ENCODE measurements around the gene UCK2. TPM values are rescaled to one million over a fixed set of nuclear protein-coding genes. Genes with fewer than 3 reads are reported as not detected.

The UCK2 gene
- total RNA-seq, 1 experiment from 2014 or later, result 77.9 TPM

DNA sequence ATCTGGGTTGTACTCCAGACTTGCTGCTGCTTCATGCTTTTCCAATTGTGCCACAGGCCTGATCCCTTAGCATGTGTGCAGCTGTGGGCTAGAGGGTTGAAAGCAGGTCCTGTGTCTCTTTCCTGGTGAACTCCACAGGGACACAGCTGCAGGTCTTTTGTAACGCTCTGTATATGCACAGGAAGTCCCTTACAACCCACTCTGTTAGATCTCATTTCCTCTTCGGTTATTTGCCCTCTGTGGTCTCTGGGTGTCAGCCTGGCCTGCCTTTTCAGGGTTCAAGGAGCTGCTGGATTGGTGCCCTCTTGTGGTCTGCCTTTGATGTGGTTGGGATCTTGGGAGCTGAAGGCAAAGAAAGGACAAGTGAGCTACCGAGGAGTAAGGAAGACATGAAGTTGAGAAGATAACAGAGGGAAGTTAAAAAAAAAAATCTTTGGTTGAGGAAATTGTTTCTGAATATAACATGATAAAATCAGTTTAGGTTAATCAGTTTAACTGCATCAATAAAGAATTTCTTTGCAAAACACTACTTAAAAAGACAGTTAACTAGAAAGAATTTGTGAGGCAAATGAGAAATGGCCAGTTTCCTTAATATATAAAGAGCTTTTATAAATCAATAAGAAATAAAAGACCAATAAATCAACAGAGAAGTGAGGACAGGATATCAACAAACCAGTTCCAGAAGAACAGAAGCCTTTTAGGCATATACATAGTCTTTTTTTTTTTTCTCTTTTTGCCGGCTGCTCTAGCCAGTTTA is 44.1 kb downstream of the UCK2 start:
- TF ChIP-seq, protein P1, sequence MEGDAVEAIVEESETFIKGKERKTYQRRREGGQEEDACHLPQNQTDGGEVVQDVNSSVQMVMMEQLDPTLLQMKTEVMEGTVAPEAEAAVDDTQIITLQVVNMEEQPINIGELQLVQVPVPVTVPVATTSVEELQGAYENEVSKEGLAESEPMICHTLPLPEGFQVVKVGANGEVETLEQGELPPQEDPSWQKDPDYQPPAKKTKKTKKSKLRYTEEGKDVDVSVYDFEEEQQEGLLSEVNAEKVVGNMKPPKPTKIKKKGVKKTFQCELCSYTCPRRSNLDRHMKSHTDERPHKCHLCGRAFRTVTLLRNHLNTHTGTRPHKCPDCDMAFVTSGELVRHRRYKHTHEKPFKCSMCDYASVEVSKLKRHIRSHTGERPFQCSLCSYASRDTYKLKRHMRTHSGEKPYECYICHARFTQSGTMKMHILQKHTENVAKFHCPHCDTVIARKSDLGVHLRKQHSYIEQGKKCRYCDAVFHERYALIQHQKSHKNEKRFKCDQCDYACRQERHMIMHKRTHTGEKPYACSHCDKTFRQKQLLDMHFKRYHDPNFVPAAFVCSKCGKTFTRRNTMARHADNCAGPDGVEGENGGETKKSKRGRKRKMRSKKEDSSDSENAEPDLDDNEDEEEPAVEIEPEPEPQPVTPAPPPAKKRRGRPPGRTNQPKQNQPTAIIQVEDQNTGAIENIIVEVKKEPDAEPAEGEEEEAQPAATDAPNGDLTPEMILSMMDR (conservative IDR thresholded peaks at IDR 0.05), result peak; percentile 72
- Histone ChIP-seq H3K79me2 (ENCODE audit: insufficient read depth, low read length) (peaks cover 51% of the 10 kb centered on the region; the same call in 1 of the 2 replicates), H3K23me2 (ENCODE audit: insufficient read length, low read depth, low read length, poor library complexity, severe bottlenecking) (no peaks in the 10 kb centered on the region), H3T11ph (ENCODE audit: low read length) (no peak overlapping the region), H3K18ac (ENCODE audit: insufficient read length, low read depth, low read length) (no peak overlapping the region), H4K5ac (ENCODE audit: insufficient read length, low read depth, low read length) (no peak overlapping the region), H4K20me1 (ENCODE audit: control insufficient read depth, insufficient read depth, insufficient read length) (no peaks in the 10 kb centered on the region), H2BK5ac (ENCODE audit: insufficient read length, low read length) (no peak overlapping the region), H3K79me1 (ENCODE audit: insufficient read depth, low read depth, low read length, poor library complexity, severe bottlenecking) (peaks cover 13% of the 10 kb centered on the region), H3K23ac (ENCODE audit: insufficient read length, low read depth, low read length) (no peak overlapping the region), H3K4me1 (ENCODE audit: insufficient read depth, low read length) (no peaks in the 10 kb centered on the region; the same call in 1 of the 2 replicates), H3K4ac (ENCODE audit: low read depth, low read length) (no peak overlapping the region), H3K14ac (ENCODE audit: insufficient read depth, low read length) (no peak overlapping the region), H3K56ac (ENCODE audit: insufficient read length, low read depth, low read length) (no peak overlapping the region), H4K91ac (ENCODE audit: insufficient read length, low read depth, low read length) (no peak overlapping the region), H3K4me2 (ENCODE audit: insufficient read depth, insufficient read length, low read length) (no peak overlapping the region), H3K27me3 (ENCODE audit: insufficient read depth, low read length) (no peaks in the 10 kb centered on the region), H2BK12ac (ENCODE audit: insufficient read length, low read depth, low read length) (no peak overlapping the region), H2AK5ac (ENCODE audit: insufficient read length, low read length) (no peak overlapping the region), H3K9me3 (ENCODE audit: control insufficient read depth, low read depth, low read length) (no peaks in the 10 kb centered on the region), H2BK120ac (ENCODE audit: low read depth, low read length, poor library complexity, severe bottlenecking) (no peak overlapping the region), H3K27ac (ENCODE audit: insufficient read length, low read depth, low read length) (no peak overlapping the region), H2AFZ (ENCODE audit: low read length) (no peak overlapping the region), H4K8ac (replicated peaks; ENCODE audit: insufficient read length, low read depth, low read length) (no peak overlapping the region), H2BK20ac (ENCODE audit: low read depth, low read length, poor library complexity, severe bottlenecking) (no peak overlapping the region), H3K9ac (ENCODE audit: extremely low read depth, insufficient read length, low read length) (no peak overlapping the region), H2BK15ac (ENCODE audit: low read depth, low read length) (no peak overlapping the region)
- H3K36me3 Mint-ChIP-seq (ENCODE audit: insufficient read depth in 1 of 3, low read depth in 3 of 3), result peaks cover 23 to 42% (median 27%) of the 10 kb centered on the region in 3 experiments
- H3K4me3 Mint-ChIP-seq, result no peak overlapping the region
- H3K9me3 Mint-ChIP-seq, result peaks cover 10 to 28% of the 10 kb centered on the region in 2 experiments
- peak; percentile 72 for DNase-seq
- H3K27me3 Mint-ChIP-seq (ENCODE audit: low read depth), result no peaks in the 10 kb centered on the region
- peaks cover 28 to 43% of the 10 kb centered on the region in 2 experiments for H3K4me1 Mint-ChIP-seq
- H3K27ac Mint-ChIP-seq, result peak overlapping the region in 1 of 3 experiments; percentile 67; a peak in 3 of 7 replicates
- WGBS (ENCODE audit: extremely low coverage, insufficient read length, low lambda C conversion rate), result no CpG with 5 or more reads among the region's 4 CpGs
